PFSK-1 (cell line): Measurements from ENCODE around the gene HEBP1.
A peak's percentile ranks its signal among the peaks of the same experiment; 100 is the strongest.

Experiments
- FOXP2 ChIP-seq: optimal IDR thresholded peaks from 2 replicates; pipeline ENCODE3; 2011; ENCODE audit warnings: borderline replicate concordance, control low read depth, inconsistent platforms; ENCODE audit not compliant: insufficient read depth; ENCODE audit errors: extremely low read length, extremely low read depth
- POLR2AphosphoS5 ChIP-seq: IDR thresholded peaks from 2 replicates; pipeline ENCODE4 v1.6.1; 2012; ENCODE audit warnings: low read depth, mild to moderate bottlenecking, control low read depth, low read length, moderate library complexity
- SIN3A ChIP-seq: IDR thresholded peaks from 2 replicates; pipeline ENCODE4 v1.6.1; 2012; ENCODE audit warnings: mild to moderate bottlenecking, low read length, moderate library complexity, borderline replicate concordance; ENCODE audit not compliant: insufficient read depth
- TAF1 ChIP-seq: IDR thresholded peaks from 2 replicates; pipeline ENCODE4 v1.6.1; 2012; ENCODE audit warnings: low read length, control low read depth, borderline replicate concordance; ENCODE audit not compliant: insufficient read depth
- TF ChIP-seq, protein P1 (sequence below), 2 experiments: IDR thresholded peaks; 2 replicates each; pipeline versions ENCODE4 v1.6.1 to v1.8.0; 2011 to 2012; ENCODE audit warnings: low read depth in 2 of 2, low read length in 2 of 2, control low read depth in 1 of 2, inconsistent platforms in 1 of 2, mild to moderate bottlenecking in 1 of 2, moderate library complexity in 1 of 2; ENCODE audit not compliant: insufficient read depth in 1 of 2

DNA sequence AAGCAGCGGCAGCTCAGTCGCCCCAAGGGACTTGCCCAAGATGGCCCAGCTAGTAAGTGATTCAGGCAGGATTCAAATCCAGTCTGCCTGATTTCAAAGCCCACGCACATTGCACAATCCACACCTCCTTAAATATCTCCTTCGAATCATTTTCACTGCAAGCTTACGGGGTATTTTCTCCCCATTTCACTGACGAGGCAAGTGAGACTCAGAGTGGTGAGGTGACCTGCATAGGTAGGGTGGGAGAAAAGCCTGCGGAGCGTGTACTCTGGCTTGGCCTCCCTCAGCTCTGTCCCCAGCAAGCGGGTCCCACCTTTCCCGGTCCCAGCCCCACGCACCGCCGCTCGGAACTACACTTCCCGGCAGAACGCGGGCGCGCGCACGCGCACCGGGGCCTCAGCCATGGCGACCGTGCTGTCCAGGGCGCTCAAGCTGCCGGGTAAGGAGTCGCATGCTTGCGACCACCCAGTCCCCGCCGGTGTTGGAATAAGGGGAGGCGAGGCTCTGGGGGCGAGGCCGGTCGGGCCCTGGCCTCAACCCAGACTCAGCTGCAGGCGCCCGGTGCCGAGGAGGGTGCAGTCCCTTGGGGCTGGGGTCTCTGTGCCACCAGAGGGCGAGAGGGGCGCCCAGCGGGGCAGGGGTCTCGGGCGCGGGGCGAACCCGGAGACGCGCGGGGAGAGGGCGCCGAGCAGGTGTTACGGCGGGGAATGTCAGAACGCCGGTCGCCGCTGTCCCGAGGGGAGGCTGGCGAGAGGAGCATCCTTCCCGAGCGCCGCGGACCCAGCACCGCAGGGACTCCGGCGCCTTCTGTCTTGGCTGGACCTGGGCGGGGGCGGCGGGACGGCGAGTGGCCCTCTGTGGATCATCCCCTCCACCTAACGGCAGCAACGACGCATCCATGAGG is 44.2 kb upstream of the HEBP1 start, which contains the start of gene FAM234B:
- TF ChIP-seq POLR2AphosphoS5 (peak; percentile 69), SIN3A (0 out of 2 replicates have a peak, but pooled peaks have one; percentile 12), TAF1 (peak; percentile 83; the same call in 1 of the 2 replicates), FOXP2 (peak; percentile 66)
- TF ChIP-seq, protein P1, sequence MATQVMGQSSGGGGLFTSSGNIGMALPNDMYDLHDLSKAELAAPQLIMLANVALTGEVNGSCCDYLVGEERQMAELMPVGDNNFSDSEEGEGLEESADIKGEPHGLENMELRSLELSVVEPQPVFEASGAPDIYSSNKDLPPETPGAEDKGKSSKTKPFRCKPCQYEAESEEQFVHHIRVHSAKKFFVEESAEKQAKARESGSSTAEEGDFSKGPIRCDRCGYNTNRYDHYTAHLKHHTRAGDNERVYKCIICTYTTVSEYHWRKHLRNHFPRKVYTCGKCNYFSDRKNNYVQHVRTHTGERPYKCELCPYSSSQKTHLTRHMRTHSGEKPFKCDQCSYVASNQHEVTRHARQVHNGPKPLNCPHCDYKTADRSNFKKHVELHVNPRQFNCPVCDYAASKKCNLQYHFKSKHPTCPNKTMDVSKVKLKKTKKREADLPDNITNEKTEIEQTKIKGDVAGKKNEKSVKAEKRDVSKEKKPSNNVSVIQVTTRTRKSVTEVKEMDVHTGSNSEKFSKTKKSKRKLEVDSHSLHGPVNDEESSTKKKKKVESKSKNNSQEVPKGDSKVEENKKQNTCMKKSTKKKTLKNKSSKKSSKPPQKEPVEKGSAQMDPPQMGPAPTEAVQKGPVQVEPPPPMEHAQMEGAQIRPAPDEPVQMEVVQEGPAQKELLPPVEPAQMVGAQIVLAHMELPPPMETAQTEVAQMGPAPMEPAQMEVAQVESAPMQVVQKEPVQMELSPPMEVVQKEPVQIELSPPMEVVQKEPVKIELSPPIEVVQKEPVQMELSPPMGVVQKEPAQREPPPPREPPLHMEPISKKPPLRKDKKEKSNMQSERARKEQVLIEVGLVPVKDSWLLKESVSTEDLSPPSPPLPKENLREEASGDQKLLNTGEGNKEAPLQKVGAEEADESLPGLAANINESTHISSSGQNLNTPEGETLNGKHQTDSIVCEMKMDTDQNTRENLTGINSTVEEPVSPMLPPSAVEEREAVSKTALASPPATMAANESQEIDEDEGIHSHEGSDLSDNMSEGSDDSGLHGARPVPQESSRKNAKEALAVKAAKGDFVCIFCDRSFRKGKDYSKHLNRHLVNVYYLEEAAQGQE (IDR thresholded peaks at IDR 0.05; ENCODE audit: insufficient read depth in 1 of 2, low read depth in 2 of 2, low read length in 2 of 2): peak; percentile 63 to 73; a peak in 2 of 4 replicates
